HG03342 (cell line): ENCODE data around the gene UBC.
A peak's percentile ranks its signal among the peaks of the same experiment; 100 is the strongest.
"Not testable (repeated sequence)": the region's sequence is repeated elsewhere in the genome, so short reads cannot be mapped to it uniquely, and the experiment has no call there.

ENCODE experiments used
- ATAC-seq: cut with Tn5 transposase; IDR thresholded peaks from one replicate; pipeline ENCODE4 v1.9.1; 2021; ENCODE audit warnings: mild to moderate bottlenecking, moderate library complexity; ENCODE audit not compliant: unreplicated experiment

Gene UBC

GRCh38 chr12:124938108-124938507 lies 23.7 kb upstream of the UBC start:
- no peak for ATAC-seq

- not testable (repeated sequence) for ATAC-seq
Measured at GRCh38 chr12:124931528-124931927, 17.1 kb upstream of the UBC start.

- no peak for ATAC-seq
Measured at GRCh38 chr12:124930586-124930985, 16.1 kb upstream of the UBC start.

- ATAC-seq, result no peak
Measured at GRCh38 chr12:124929649-124930419, 15.4 kb upstream of the UBC start.

- ATAC-seq, result no peak
Measured at GRCh38 chr12:124928912-124929530, 14.6 kb upstream of the UBC start.

- peak; percentile 40 for ATAC-seq
Measured at GRCh38 chr12:124928095-124928911, 13.9 kb upstream of the UBC start.

- ATAC-seq, result peak; percentile 69
Measured at GRCh38 chr12:124927201-124928094, 13.0 kb upstream of the UBC start.

- ATAC-seq, result not testable (repeated sequence)
Measured at GRCh38 chr12:124925782-124926181, 11.3 kb upstream of the UBC start.

GRCh38 chr12:124925117-124925516 lies 10.7 kb upstream of the UBC start:
- ATAC-seq, result no peak

GRCh38 chr12:124923905-124924734 lies 9.7 kb upstream of the UBC start:
- ATAC-seq, result no peak

- peak; percentile 33 for ATAC-seq
Measured at GRCh38 chr12:124921200-124922031, 7.0 kb upstream of the UBC start.

GRCh38 chr12:124920353-124920935 lies 6.0 kb upstream of the UBC start:
- ATAC-seq, result no peak

GRCh38 chr12:124919521-124920352 lies 5.3 kb upstream of the UBC start:
- ATAC-seq, result no peak

GRCh38 chr12:124918622-124918988 lies 4.2 kb upstream of the UBC start:
- ATAC-seq, result not testable (repeated sequence)

- ATAC-seq, result no peak
Measured at GRCh38 chr12:124917841-124918621, 3.6 kb upstream of the UBC start.

GRCh38 chr12:124917135-124917840 lies 2.8 kb upstream of the UBC start:
- ATAC-seq, result peak; percentile 50
